K562 (cell line): ENCODE data around the gene FRMPD1. TPM values are rescaled to one million over a fixed set of nuclear protein-coding genes. Genes with fewer than 3 reads are reported as not detected.
A peak's percentile ranks its signal among the peaks of the same experiment; 100 is the strongest.

ENCODE experiments used
- ATAC-seq: fragments of 200-7000 bp; cut with Tn5 transposase; 3 replicates; pipeline ENCODE4 v1.9.1; 2020; ENCODE audit warnings: moderate library complexity
- BruUV-seq: library from RNA; stranded (reverse); fragments of 400-500 nt; replicated peaks from 2 replicates; lab custom pipeline; 2021; lab: Mats Ljungman, UMichigan
- CTCF ChIA-PET: fragments of 300-600 bp; formaldehyde crosslinking; extraction: SDS; loops from one replicate; lab custom pipeline; 2021; ENCODE audit warnings: low intra/inter-chr PET ratio; lab: Yijun Ruan, JAX
- POLR2A ChIA-PET: fragments of 300-600, 350-650 bp; sonication (Branson Sonifier 250); formaldehyde crosslinking; extraction: SDS; loops from one replicate; lab custom pipeline; 2021; ENCODE audit warnings: antibody characterized with exemption, inconsistent platforms; lab: Yijun Ruan, JAX
- DNase-seq, 4 experiments: peaks; one replicate each; pipeline versions ENCODE4 v3.0.0 to v3.0.0-alpha.2; 2011 to 2018; ENCODE audit warnings: low spot score in 3 of 4, mixed read lengths in 3 of 4; ENCODE audit errors: extremely low read depth in 1 of 4
- FAIRE-seq: peaks from 2 replicates; lab custom pipeline; 2011; peaks lifted over from hg19 to GRCh38; lab: Jason Lieb, UNC
- H2AFZ ChIP-seq: 2 replicates; pipeline ENCODE4 v1.6.0; 2011; ENCODE audit warnings: low read depth, low read length, control low read depth, inconsistent platforms
- H3K27ac ChIP-seq: fragments of 200-600 bp; 3 replicates; pipeline ENCODE4 v1.8.0; 2011; ENCODE audit warnings: low read depth, mild to moderate bottlenecking, control low read depth, inconsistent platforms, low read length, moderate library complexity, mixed read lengths; ENCODE audit errors: extremely low read depth
- H3K27me3 ChIP-seq, 2 experiments: fragments of 300-600 bp in 1 of 2; 2 replicates in 1 of 2; 3 replicates in 1 of 2; pipeline versions ENCODE4 v1.6.0 to v1.8.0; 2011; ENCODE audit warnings: inconsistent platforms in 2 of 2, low read length in 2 of 2, mild to moderate bottlenecking in 1 of 2, mixed read lengths in 1 of 2, moderate library complexity in 1 of 2; ENCODE audit not compliant: control insufficient read depth in 2 of 2, insufficient read depth in 2 of 2
- H3K36me3 ChIP-seq: fragments of 300-600 bp; 3 replicates; pipeline ENCODE4 v1.8.0; 2011; ENCODE audit warnings: mild to moderate bottlenecking, low read length, inconsistent platforms; ENCODE audit not compliant: control insufficient read depth, insufficient read depth
- H3K4me1 ChIP-seq, 2 experiments: fragments of 200-600 bp in 1 of 2; replicated peaks in 1 of 2; 2 replicates in 1 of 2; 3 replicates in 1 of 2; pipeline versions ENCODE4 v1.5.1 to v1.8.0; 2011; ENCODE audit warnings: inconsistent platforms in 2 of 2, low read length in 2 of 2, mild to moderate bottlenecking in 1 of 2, mixed read lengths in 1 of 2, moderate library complexity in 1 of 2; ENCODE audit not compliant: control insufficient read depth in 2 of 2, insufficient read depth in 2 of 2
- H3K4me2 ChIP-seq: 2 replicates; pipeline ENCODE4 v1.6.1; 2011; ENCODE audit warnings: low read length, control low read depth, inconsistent platforms, mixed read lengths; ENCODE audit not compliant: insufficient read depth
- H3K4me3 ChIP-seq: fragments of 200-600 bp; sonication (generic), shearing (Covaris generic); 2 replicates; pipeline ENCODE4 v1.5.1; 2016; ENCODE audit warnings: control low read depth, inconsistent platforms
- H3K79me2 ChIP-seq: fragments of 200-600 bp; 3 replicates; pipeline ENCODE4 v1.8.0; 2011; ENCODE audit warnings: low read length, inconsistent platforms; ENCODE audit not compliant: control insufficient read depth, insufficient read depth
- H3K9ac ChIP-seq, 2 experiments: 2 replicates each; pipeline versions ENCODE4 v1.6.0 to v1.6.1; 2011; ENCODE audit warnings: low read depth in 2 of 2, low read length in 2 of 2, control low read depth in 1 of 2, inconsistent platforms in 1 of 2, mild to moderate bottlenecking in 1 of 2, mixed read lengths in 1 of 2; ENCODE audit not compliant: insufficient read depth in 1 of 2
- H3K9me1 ChIP-seq: one replicate; pipeline ENCODE4 v1.6.0; 2011; ENCODE audit warnings: inconsistent platforms, mild to moderate bottlenecking, low read length, moderate library complexity; ENCODE audit not compliant: control insufficient read depth, insufficient read depth
- H3K9me3 ChIP-seq: replicated peaks from 2 replicates; pipeline ENCODE4 v1.5.1; 2011; ENCODE audit warnings: low read depth, low read length, inconsistent platforms; ENCODE audit not compliant: control insufficient read depth, insufficient read depth
- H4K20me1 ChIP-seq: replicated peaks from 2 replicates; pipeline ENCODE4 v1.6.1; 2011; ENCODE audit warnings: low read length, inconsistent platforms, mixed read lengths; ENCODE audit not compliant: control insufficient read depth, insufficient read depth
- BRD9 ChIP-seq: fragments of 450-650 bp; IDR thresholded peaks from 2 replicates; pipeline ENCODE4 v1.6.1; 2018; ENCODE audit warnings: low read depth; ENCODE audit not compliant: partially characterized antibody
- CBX5 ChIP-seq: IDR thresholded peaks from 2 replicates; pipeline ENCODE4 v1.6.1; 2014; ENCODE audit warnings: low read depth, borderline replicate concordance
- EGR1 ChIP-seq: fragments of 450-650 bp; conservative IDR thresholded peaks from 2 replicates; pipeline ENCODE4 v1.6.1; 2017; ENCODE audit warnings: mild to moderate bottlenecking
- ELF2 ChIP-seq: fragments of 250-450 bp; sonication (Bioruptor Pico); IDR thresholded peaks from 2 replicates; pipeline ENCODE4 v1.5.0; 2021; ENCODE audit warnings: mild to moderate bottlenecking
- GATA2 ChIP-seq: sonication (generic); formaldehyde crosslinking; IDR thresholded peaks from 2 replicates; pipeline ENCODE4 v1.4.0; 2020; ENCODE audit warnings: mild to moderate bottlenecking, missing genetic modification reagents
- HEY1 ChIP-seq: fragments of 250-450 bp; sonication (Bioruptor Pico); IDR thresholded peaks from 2 replicates; pipeline ENCODE4 v1.5.0; 2020; ENCODE audit warnings: mild to moderate bottlenecking, moderate library complexity, borderline replicate concordance
- MIER1 ChIP-seq: fragments of 450-650 bp; IDR thresholded peaks from 2 replicates; pipeline ENCODE4 v1.6.1; 2016; ENCODE audit warnings: antibody characterized with exemption, mild to moderate bottlenecking, low read depth
- MXI1 ChIP-seq: IDR thresholded peaks from 2 replicates; pipeline ENCODE4 v1.6.1; 2011; ENCODE audit warnings: low read depth, mild to moderate bottlenecking, improper control_type of control experiment, low read length
- NCOA1 ChIP-seq: fragments of 450-650 bp; IDR thresholded peaks from 2 replicates; pipeline ENCODE4 v1.6.1; 2016; ENCODE audit warnings: low read depth
- NCOA6 ChIP-seq: fragments of 450-650 bp; IDR thresholded peaks from 2 replicates; pipeline ENCODE4 v1.6.1; 2017; ENCODE audit warnings: mild to moderate bottlenecking
- PBX2 ChIP-seq, 2 experiments: IDR thresholded peaks in 1 of 2; conservative IDR thresholded peaks in 1 of 2; 2 replicates each; pipeline ENCODE4 v1.6.1; 2016; ENCODE audit warnings: low read depth in 2 of 2, mild to moderate bottlenecking in 1 of 2, missing compliant biosample characterization in 1 of 2, missing genetic modification characterization in 1 of 2, moderate library complexity in 1 of 2
- PHF21A ChIP-seq: fragments of 450-650 bp; IDR thresholded peaks from 2 replicates; pipeline ENCODE4 v1.6.1; 2017; ENCODE audit warnings: low read depth, borderline replicate concordance
- RBBP5 ChIP-seq: fragments of 200-600 bp; sonication (generic); IDR thresholded peaks from 2 replicates; pipeline ENCODE4 v1.6.1; 2012; ENCODE audit warnings: borderline replicate concordance, mild to moderate bottlenecking, low read length, control low read depth, inconsistent platforms; ENCODE audit not compliant: insufficient read depth, poor library complexity, severe bottlenecking
- SMAD1 ChIP-seq: fragments of 150-350 bp; IDR thresholded peaks from 2 replicates; pipeline ENCODE4 v1.6.1; 2014; ENCODE audit warnings: low read length, low read depth; ENCODE audit not compliant: partially characterized antibody
- STAT5B ChIP-seq: fragments of 250-450 bp; sonication (Bioruptor Pico); IDR thresholded peaks from 2 replicates; pipeline ENCODE4 v1.8.0; 2021; ENCODE audit warnings: mild to moderate bottlenecking, inconsistent platforms
- TEAD4 ChIP-seq, 2 experiments: sonication (generic) in 1 of 2; formaldehyde crosslinking in 1 of 2; IDR thresholded peaks; 2 replicates each; pipeline versions ENCODE4 v1.6.1 to v1.8.0; 2012 to 2022; ENCODE audit warnings: borderline replicate concordance in 1 of 2, inconsistent platforms in 1 of 2, low read length in 1 of 2, mild to moderate bottlenecking in 1 of 2, missing genetic modification reagents in 1 of 2
- YY1 ChIP-seq, 3 experiments: IDR thresholded peaks; 2 replicates each; pipeline ENCODE4 v1.6.1; 2011; ENCODE audit warnings: low read length in 2 of 3, mild to moderate bottlenecking in 2 of 3, moderate library complexity in 2 of 3, borderline replicate concordance in 1 of 3, control low read depth in 1 of 3, low read depth in 1 of 3; ENCODE audit not compliant: insufficient read depth in 3 of 3, insufficient replicate concordance in 2 of 3, control insufficient read depth in 1 of 3, insufficient read length in 1 of 3; ENCODE audit errors: extremely low read depth in 1 of 3
- ZNF445 ChIP-seq: fragments of 250-450 bp; sonication (Bioruptor Pico); IDR thresholded peaks from 2 replicates; pipeline ENCODE4 v1.4.0; 2020; ENCODE audit warnings: low read depth, mild to moderate bottlenecking, moderate library complexity
- WGBS: fragments of 100-300 bp; shearing (Covaris generic); methylation state at CpG from one replicate; pipeline ENCODE4 v1.1.6; 2016; ENCODE audit warnings: low coverage, mixed read lengths; ENCODE audit not compliant: insufficient coverage; ENCODE audit errors: missing lambda C conversion rate; 5-methylcytosine and 5-hydroxymethylcytosine counted together
- in situ Hi-C: fragments of 300-500 bp; cut with MboI; formaldehyde crosslinking; loops from 4 replicates; pipeline ENCODE4 v1.15.0; 2018; ENCODE audit warnings: inconsistent platforms, mixed read lengths
- intact Hi-C: fragments of 100-400 bp; cut with micrococcal nuclease; formaldehyde crosslinking; loops from 2 replicates; pipeline ENCODE4 v1.14.2; 2022
- polyA plus RNA-seq, 8 experiments: library from polyadenylated mRNA; depleted of rRNA in 4 of 8; stranded (reverse) in 5 of 8; unstranded in 3 of 8; fragments of >200 nt; fragmentation: Nextera tagmentation in 2 of 8; fragmentation: Illumina TruSeq in 1 of 8; extraction: Ambion mirVana in 2 of 8; extraction: Trizol in 1 of 8; gene quantifications; 2 replicates each; pipeline versions ENCODE4 v1.2.1 to v1.2.3, GENCODE V29; 2011 to 2014; ENCODE audit warnings: inconsistent platforms in 1 of 8, missing spikeins in 1 of 8
- total RNA-seq, 7 experiments: library from RNA; depleted of rRNA in 6 of 7; stranded (reverse); fragments of >200 nt in 6 of 7; fragmentation: Illumina TruSeq in 2 of 7; extraction: Trizol in 2 of 7; gene quantifications; 2 replicates each; pipeline versions ENCODE4 v1.2.1 to v1.2.3, GENCODE V29; 2011 to 2021; ENCODE audit warnings: low replicate concordance in 1 of 7
- TF ChIP-seq, protein P1 (sequence below): fragments of 450-650 bp; IDR thresholded peaks from one replicate; pipeline ENCODE4 v1.6.1; 2018; ENCODE audit warnings: mild to moderate bottlenecking, moderate library complexity; ENCODE audit not compliant: partially characterized antibody

The FRMPD1 gene
- total and polyA plus RNA-seq, 9 of the 15 experiments (the other 6 are each of a cell fraction or from before 2014, with no cell fraction given) = not detected

DNA sequence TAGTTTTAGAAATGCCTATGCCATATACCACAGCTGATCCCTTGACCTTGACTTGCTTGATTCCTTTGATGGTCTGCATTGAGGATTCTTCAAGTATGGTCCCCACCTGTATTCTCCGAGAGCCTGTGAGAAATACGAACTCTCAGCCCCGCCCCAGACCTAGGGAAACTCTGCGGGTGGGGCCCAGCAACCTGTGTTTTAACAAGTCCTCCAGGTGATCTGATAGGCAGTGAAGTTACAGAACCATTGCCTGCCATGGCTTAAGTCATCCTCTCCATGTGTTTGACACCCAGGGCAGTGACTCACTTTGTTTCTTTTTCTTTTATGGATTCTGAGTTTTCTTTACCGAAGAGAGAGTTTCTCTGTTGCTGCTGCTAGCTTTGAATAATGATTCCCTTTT lies 18.5 kb downstream of the FRMPD1 start:
- Histone ChIP-seq H3K9me1 (no peaks in the 10 kb centered on the region), H3K9me3 (no peaks in the 10 kb centered on the region), H3K36me3 (no peaks in the 10 kb centered on the region), H3K9ac (no peak overlapping the region), H3K27ac (no peak overlapping the region)
- in situ Hi-C loops = no loop called here
- POLR2A ChIA-PET = interaction anchor here (1.0 to 1.4 kb wide), 4 partner anchors 12 to 219 kb away, joined by 3 to 4 read pairs (median 3); partner anchors contain the start of gene FRMPD1
- FAIRE-seq (no peak), DNase-seq (no peak)
- WGBS = 7% methylated on average over 5 of the region's 5 CpGs
- TF ChIP-seq ZNF445 (CRISPR knock-in tag) (no peak), PBX2 (CRISPR knock-in tag; IDR thresholded peaks at IDR 0.05; ENCODE audit: low read depth) (no peak), PBX2 (tag; conservative IDR thresholded peaks at IDR 0.05; ENCODE audit: low read depth) (no peak), PHF21A (no peak), NCOA1 (no peak), CBX5 (no peak), STAT5B (CRISPR knock-in tag) (no peak), TEAD4 (IDR thresholded peaks at IDR 0.05; ENCODE audit: low read length) (no peak), TEAD4 (CRISPR knock-in tag; IDR thresholded peaks at IDR 0.05; ENCODE audit: borderline replicate concordance) (no peak), RBBP5 (no peak), BRD9 (no peak), MIER1 (no peak), YY1 (IDR thresholded peaks at IDR 0.05; ENCODE audit: borderline replicate concordance in 1 of 3, control insufficient read depth in 1 of 3, extremely low read depth in 1 of 3, insufficient read depth in 3 of 3, insufficient read length in 1 of 3, insufficient replicate concordance in 2 of 3, low read depth in 1 of 3, low read length in 2 of 3) (no peak), ELF2 (CRISPR knock-in tag) (no peak), NCOA6 (no peak), EGR1 (no peak), HEY1 (CRISPR knock-in tag) (no peak), GATA2 (no peak), MXI1 (no peak), SMAD1 (no peak)
- TF ChIP-seq, protein P1, sequence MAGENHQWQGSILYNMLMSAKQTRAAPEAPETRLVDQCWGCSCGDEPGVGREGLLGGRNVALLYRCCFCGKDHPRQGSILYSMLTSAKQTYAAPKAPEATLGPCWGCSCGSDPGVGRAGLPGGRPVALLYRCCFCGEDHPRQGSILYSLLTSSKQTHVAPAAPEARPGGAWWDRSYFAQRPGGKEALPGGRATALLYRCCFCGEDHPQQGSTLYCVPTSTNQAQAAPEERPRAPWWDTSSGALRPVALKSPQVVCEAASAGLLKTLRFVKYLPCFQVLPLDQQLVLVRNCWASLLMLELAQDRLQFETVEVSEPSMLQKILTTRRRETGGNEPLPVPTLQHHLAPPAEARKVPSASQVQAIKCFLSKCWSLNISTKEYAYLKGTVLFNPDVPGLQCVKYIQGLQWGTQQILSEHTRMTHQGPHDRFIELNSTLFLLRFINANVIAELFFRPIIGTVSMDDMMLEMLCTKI = no peak
- TF ChIP-seq, all 486 proteins: peak for 0
- Histone ChIP-seq H3K79me2 (no peaks in the 10 kb centered on the region), H4K20me1 (0 out of 2 replicates have a peak, but pooled peaks cover 8% of the 10 kb centered on the region), H3K27me3 (peaks cover 47 to 53% of the 10 kb centered on the region in 2 experiments), H3K4me2 (no peak overlapping the region), H2AFZ (0 out of 2 replicates have a peak overlapping the region, but pooled peaks have one; percentile 11), H3K4me1 (no peaks in the 10 kb centered on the region), H3K4me3 (no peak overlapping the region)
- ATAC-seq = no peak
- CTCF ChIA-PET = no interaction called here
- no TSS peak for BruUV-seq
- intact Hi-C loops = no loop called here
